ENCODE results near the gene TFR2. TPM values are rescaled to one million over a fixed set of nuclear protein-coding genes. Genes with fewer than 3 reads are reported as not detected.

TFR2 gene
- total RNA-seq, 2 donors from 2014 or later: 4.5 to 6.1 TPM

DNA sequence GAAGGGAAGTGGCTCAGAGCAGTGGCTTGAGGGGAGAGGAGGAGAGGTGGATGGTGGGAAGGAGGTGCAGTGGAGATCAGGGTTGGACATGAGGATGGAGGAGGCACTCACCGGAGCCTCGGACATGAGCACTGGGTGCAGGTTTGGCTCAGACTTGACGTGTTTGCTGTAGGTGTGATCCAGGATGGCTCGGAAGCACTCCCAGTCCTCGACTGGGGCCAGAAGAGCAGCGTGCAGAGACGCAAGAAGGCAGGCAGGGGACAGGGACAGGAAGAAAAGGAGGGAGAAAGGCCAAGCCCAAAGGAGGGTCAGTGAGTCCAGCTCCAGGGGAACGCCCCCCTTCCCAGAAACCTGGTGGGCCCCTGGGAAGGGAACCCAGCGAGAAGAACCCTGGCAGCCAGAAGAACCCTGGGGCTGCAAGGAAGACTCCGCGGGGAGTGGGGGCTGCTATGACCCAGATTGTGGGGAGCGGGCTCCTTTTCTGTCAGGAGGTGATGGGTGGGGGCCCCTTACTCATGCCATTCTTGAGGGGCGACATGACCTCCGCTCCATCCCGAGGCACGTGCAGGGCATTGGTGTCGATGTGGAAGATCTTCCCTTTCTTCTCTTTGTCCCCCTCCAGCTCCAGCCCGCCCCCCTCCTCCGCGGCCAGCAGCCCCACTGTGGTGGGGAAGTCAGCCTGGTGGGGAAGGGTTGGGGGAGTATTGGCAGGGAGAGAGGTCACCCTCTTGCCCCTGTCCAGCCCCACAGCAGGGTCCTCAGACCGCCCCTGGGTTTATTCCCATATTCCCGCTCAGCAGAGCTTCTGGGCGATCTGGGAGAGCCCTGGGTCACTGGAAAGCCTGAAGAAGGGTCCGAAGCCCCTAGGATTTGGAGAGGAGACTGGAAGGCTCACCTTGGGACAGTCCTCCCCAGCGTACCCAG lies 13.8 kb upstream of the TFR2 start:
- Mint-ChIP-seq H3K27ac (no peak overlapping the region), H3K4me1 (peaks cover 7% of the 10 kb centered on the region), H3K4me3 (no peak overlapping the region), H3K27me3 (peaks cover 48% of the 10 kb centered on the region), H3K36me3 (ENCODE audit: low read depth) (peaks cover 8% of the 10 kb centered on the region)
- DNase-seq (no peak), ATAC-seq (no peak)
- no peaks in the 10 kb centered on the region for H3K9me3 ChIP-seq (ENCODE audit: control insufficient read depth, low read length, poor library complexity, severe bottlenecking)

DNA sequence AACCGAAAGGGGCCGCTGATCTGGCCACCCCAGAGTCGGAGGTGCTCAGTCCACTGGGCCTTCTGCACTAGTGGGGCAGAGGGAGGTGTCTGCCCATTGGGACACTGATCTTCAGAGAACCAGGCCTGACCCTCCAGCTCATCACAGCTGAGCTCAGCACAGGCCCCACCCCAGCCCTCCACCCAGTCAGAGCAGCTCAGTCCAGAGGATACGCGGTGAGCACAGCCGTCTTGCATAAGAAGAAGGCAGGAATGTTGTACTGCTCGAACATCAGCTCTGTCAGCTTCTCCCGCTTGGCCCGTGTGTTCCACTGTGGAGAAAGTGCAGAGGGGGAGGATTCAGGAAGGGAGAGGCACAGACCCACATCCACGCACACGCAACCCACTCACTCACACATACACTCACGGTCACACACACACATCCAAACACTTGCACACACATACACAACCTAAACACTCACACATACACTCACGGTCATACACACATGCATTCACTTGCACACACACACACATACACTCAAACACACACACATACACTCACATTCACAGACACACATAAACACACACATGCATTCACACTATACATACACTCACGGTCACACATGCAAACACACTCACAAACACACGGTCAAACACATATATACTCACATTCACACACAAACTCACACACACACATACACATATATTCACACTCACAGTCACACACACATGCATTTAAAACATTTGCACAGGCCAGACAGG lies 8.6 kb upstream of the TFR2 start:
- H3K4me3 Mint-ChIP-seq: no peak overlapping the region
- H3K4me1 Mint-ChIP-seq: peaks cover 12% of the 10 kb centered on the region
- ATAC-seq: no peak
- H3K27me3 Mint-ChIP-seq: peaks cover 45% of the 10 kb centered on the region
- no peak for DNase-seq
- H3K36me3 Mint-ChIP-seq (ENCODE audit: low read depth): peaks cover 10% of the 10 kb centered on the region
- no peaks in the 10 kb centered on the region for H3K9me3 ChIP-seq (ENCODE audit: control insufficient read depth, low read length, poor library complexity, severe bottlenecking)
- H3K27ac Mint-ChIP-seq: no peak overlapping the region

DNA sequence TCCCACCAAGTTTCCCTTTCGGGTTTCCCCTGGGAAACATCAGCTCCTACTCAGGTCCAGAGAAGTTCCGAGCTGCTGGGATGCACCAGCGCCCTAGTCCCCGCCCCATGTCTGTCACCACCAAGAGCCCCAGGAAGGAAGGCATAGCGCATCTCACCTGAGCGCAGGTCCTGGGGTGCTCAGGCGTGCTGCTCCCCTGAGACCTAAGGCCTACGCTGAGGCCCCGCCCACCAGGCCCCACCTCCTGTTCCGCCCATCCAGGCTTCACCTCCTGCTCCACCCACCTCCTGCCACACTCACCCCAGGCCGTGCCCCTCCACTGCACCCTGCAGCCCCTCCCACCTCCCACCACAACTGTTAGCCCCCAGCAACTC lies 1.2 kb upstream of the TFR2 start:
- no peaks in the 10 kb centered on the region for H3K36me3 Mint-ChIP-seq (ENCODE audit: low read depth)
- peaks cover 7% of the 10 kb centered on the region for H3K4me1 Mint-ChIP-seq
- H3K4me3 Mint-ChIP-seq: no peak overlapping the region
- H3K27ac Mint-ChIP-seq: no peak overlapping the region
- ATAC-seq (peak; percentile 69), DNase-seq (no peak)
- H3K27me3 Mint-ChIP-seq: peaks cover 3% of the 10 kb centered on the region
- no peaks in the 10 kb centered on the region for H3K9me3 ChIP-seq (ENCODE audit: control insufficient read depth, low read length, poor library complexity, severe bottlenecking)

DNA sequence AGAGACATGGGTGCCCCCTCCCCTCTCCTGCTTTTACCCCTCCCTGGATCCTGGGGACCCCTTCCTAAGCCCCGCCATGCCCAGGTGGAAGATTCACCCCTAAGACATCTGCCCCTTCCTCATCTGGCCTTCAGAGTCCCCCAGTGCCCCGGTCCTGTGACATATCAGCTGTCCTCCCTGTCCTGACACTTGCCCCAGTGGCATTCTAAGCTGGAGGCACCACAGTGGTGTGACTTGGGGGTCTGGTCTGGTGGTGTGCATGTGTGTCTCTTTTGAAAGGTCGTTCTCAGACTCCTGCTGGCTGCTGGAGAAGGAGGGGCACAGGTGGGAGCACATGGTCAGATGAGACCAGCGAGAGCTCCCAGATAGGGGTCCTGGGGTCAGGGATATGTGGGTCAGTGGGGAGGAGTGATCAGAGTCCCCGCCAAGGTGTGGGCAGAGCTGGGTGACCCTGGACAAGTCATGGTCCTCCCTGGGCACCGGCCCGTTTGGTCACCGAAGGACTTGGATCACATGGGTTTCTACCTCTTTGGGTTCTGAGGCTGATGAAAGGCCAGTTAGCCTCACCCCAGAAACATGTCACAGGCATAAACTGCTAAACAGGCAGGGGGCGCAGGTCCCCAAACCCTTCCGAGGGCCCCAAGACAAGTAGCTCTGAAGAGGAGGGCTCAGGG lies 645 bp upstream of the TFR2 start:
- no peaks in the 10 kb centered on the region for H3K36me3 Mint-ChIP-seq (ENCODE audit: low read depth)
- no peak for DNase-seq
- no peaks in the 10 kb centered on the region for H3K9me3 ChIP-seq (ENCODE audit: control insufficient read depth, low read length, poor library complexity, severe bottlenecking)
- H3K4me1 Mint-ChIP-seq: peaks cover 7% of the 10 kb centered on the region
- H3K27me3 Mint-ChIP-seq: no peaks in the 10 kb centered on the region
- H3K4me3 Mint-ChIP-seq: no peak overlapping the region
- no peak for ATAC-seq
- H3K27ac Mint-ChIP-seq: no peak overlapping the region

DNA sequence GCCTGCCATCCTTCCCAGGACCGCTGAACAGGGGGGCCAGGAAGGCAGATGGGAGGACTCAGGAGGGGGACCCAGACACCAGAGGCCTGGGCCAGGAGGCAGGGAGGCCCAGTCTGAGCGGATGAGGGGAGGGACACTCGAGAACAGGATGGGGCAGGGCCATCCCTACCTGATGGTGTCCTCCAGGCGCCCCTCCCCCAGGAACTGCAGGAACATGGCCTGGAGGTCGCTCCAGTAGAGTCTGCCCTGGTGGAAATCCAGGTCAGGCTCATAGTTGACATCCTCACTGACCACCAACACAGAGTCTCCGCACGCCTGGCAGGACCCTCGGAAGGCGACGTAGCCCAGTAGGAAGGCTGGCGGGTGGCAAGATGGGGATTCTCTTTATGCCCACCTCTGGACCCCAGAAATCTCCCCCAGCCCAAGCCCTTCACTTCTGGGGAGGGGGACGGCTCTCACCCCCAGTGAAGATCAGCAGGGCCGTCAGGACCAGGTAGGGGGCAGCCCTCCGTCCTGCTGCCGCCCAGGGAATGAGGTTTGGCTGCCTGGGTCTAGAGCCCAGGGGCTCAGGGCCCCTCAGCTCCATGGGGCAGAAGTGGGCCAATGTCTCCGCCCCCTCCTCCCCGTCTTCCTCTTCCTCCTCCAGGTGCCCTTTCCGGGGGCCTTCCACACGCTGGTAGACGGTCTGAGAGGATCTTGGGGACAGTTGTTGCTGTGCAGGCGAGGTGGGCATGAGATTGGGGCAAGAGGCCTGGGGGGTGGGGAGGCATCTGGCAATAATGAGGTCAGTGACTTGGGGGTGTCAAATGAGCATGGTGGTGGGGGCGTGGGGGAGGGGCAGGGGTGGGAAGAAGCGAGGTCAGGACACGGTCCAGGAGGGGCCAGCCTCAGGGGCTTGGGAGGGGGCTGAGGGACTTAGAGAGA lies 573 bp downstream of the TFR2 start:
- H3K27ac Mint-ChIP-seq: no peak overlapping the region
- DNase-seq: no peak
- no peaks in the 10 kb centered on the region for H3K36me3 Mint-ChIP-seq (ENCODE audit: low read depth)
- no peaks in the 10 kb centered on the region for H3K27me3 Mint-ChIP-seq
- ATAC-seq: no peak
- H3K9me3 ChIP-seq (ENCODE audit: control insufficient read depth, low read length, poor library complexity, severe bottlenecking): no peaks in the 10 kb centered on the region
- peaks cover 7% of the 10 kb centered on the region for H3K4me1 Mint-ChIP-seq
- H3K4me3 Mint-ChIP-seq: no peak overlapping the region

DNA sequence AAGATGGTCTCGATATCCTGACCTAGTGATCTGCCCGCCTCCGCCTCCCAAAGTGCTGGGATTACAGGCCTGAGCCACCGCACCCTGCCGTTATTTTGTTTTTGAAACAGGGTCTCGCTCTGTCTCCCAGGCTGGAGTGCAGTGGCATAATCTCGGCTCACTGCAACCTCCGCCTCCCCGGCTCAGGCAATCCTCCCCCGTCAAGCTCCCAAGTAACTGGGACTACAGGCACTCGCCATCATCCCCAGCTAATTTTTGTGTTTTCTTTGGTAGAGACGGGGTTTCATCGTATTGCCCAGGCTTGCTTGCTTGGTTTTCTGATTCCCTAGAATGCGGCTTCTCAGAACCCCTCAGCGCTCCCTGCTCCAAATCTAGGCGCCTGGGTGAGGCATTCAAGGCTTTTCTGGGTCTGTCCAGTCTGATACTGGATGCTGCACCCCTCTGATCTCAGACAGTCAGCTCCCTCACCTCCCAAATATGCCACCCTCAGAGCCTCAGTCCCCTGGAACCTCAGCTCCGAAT lies 1.3 kb downstream of the TFR2 start:
- H3K4me3 Mint-ChIP-seq: no peak overlapping the region
- DNase-seq: no peak
- no peaks in the 10 kb centered on the region for H3K27me3 Mint-ChIP-seq
- no peak overlapping the region for H3K27ac Mint-ChIP-seq
- no peaks in the 10 kb centered on the region for H3K36me3 Mint-ChIP-seq (ENCODE audit: low read depth)
- peaks cover 4% of the 10 kb centered on the region for H3K4me1 Mint-ChIP-seq
- ATAC-seq: no peak
- no peaks in the 10 kb centered on the region for H3K9me3 ChIP-seq (ENCODE audit: control insufficient read depth, low read length, poor library complexity, severe bottlenecking)

DNA sequence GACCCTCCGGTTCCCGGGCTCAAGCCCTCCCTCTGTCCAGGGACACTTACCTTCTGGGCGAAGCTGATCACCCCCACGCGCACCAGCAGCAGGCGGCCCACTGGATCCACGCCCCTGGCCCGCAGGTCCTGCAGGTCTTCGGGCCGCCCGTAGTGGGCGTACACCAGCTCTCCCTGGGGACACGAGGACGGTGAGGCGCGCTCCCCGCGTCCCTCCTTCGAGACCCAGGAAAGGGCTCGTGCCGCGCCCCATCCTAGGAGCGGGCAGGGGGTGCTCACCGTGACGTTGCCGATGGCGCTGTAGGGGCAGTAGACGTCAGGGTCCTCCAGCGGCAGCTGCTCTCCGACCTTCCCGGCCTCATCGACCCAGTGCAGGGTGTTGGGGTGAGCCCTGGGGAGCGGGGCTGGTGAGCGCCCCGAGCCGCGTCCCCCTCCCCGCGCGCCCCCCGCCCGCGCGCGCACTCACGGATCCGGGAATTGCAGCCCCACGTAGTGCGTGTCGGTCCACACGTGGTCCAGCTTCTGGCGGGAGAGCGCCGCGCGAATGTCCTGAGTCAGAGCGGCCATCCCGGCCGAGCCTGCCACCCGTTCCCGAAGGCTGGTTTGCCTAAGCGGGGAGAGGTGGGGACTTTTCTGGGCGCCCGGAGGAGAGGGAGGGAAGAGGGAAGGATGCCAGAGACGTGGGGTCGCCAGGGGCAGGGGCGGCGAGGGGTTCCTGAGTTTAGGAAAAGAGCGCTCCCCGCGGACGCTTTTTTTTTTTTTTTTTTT lies 8.2 kb downstream of the TFR2 start:
- no peaks in the 10 kb centered on the region for H3K36me3 Mint-ChIP-seq (ENCODE audit: low read depth)
- ATAC-seq: peak; percentile 83
- DNase-seq: peak; percentile 46 to 56 (median 47)
- no peaks in the 10 kb centered on the region for H3K9me3 ChIP-seq (ENCODE audit: control insufficient read depth, low read length, poor library complexity, severe bottlenecking)
- peak overlapping the region; percentile 89 for H3K4me3 Mint-ChIP-seq
- H3K27me3 Mint-ChIP-seq: no peaks in the 10 kb centered on the region
- peaks cover 22% of the 10 kb centered on the region for H3K4me1 Mint-ChIP-seq
- peak overlapping the region; percentile 29 for H3K27ac Mint-ChIP-seq

DNA sequence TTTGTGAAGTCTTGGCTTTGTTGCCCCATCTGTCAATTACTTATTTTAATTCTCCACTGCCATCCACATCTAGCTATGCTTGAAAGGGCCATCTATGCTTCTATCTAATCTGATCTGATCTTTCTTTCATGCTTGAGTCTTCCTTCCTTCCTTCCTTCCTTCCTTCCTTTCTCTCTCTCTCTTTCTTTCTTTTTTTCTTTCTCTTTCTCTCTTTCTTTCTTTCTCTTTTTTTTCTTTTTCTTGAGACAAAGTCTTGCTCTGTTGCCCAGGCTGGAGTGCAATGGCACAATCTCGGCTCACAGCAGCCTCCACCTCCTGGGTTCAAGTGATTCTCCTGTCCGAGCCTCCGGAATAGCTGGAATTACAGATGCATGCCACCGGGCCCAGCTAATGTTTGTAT lies 11.3 kb downstream of the TFR2 start:
- ATAC-seq (no peak), DNase-seq (no peak)
- H3K9me3 ChIP-seq (ENCODE audit: control insufficient read depth, low read length, poor library complexity, severe bottlenecking): no peaks in the 10 kb centered on the region
- Mint-ChIP-seq H3K36me3 (ENCODE audit: low read depth) (no peaks in the 10 kb centered on the region), H3K27ac (peak overlapping the region; percentile 57), H3K27me3 (no peaks in the 10 kb centered on the region), H3K4me3 (peak overlapping the region; percentile 36), H3K4me1 (peaks cover 33% of the 10 kb centered on the region)

DNA sequence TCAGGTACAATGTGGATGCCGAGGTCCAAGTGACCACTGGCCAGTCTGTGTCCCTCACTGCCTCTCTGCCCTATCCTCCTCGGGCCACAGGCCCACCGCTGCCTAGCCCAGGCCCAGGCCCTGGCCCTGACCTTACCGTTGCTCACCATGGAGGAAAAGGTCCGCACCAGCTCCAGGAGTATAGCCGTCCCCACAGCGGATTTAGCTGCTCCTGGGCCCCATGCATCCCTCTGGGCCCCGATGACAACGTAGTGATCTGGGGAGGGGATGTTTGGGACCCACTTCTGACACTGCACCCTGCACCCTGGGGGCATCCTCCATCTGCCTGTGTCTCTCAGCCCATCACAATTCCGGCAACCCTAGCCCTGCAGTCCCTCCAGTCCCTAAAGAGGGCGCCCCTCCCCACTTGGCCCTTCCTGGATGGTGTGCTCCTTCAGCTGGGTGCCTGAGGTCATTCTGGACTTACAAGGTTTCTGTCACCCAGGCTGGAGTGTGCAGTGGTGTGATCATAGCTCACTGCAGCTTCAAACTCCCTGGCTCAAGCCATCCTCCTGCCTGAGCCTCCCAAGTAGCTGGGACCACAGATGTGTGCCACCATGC lies 12.1 kb downstream of the TFR2 start:
- Mint-ChIP-seq H3K4me3 (peak overlapping the region; percentile 31), H3K36me3 (ENCODE audit: low read depth) (no peaks in the 10 kb centered on the region), H3K27ac (peak overlapping the region; percentile 81), H3K4me1 (peaks cover 32% of the 10 kb centered on the region), H3K27me3 (no peaks in the 10 kb centered on the region)
- H3K9me3 ChIP-seq (ENCODE audit: control insufficient read depth, low read length, poor library complexity, severe bottlenecking): no peaks in the 10 kb centered on the region
- DNase-seq (no peak), ATAC-seq (no peak)

DNA sequence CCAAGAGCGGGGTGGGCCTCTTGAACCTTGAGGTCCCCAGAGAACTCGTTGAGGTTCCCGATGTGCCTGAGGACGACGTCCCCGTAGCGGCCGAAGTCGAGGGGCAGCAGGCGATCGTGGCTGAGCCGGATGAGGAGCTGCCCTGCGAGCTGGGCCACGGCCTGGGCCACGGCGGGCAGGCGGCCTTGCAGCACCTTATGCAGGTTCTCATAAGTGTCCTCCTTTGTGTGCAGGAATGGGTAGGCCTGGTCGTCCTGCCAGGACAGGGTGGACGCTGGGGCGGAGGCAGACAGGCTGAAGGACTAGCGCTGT lies 14.2 kb downstream of the TFR2 start:
- Mint-ChIP-seq H3K4me3 (no peak overlapping the region), H3K27me3 (no peaks in the 10 kb centered on the region), H3K4me1 (peaks cover 32% of the 10 kb centered on the region), H3K27ac (no peak overlapping the region), H3K36me3 (ENCODE audit: low read depth) (no peaks in the 10 kb centered on the region)
- no peaks in the 10 kb centered on the region for H3K9me3 ChIP-seq (ENCODE audit: control insufficient read depth, low read length, poor library complexity, severe bottlenecking)
- DNase-seq (no peak), ATAC-seq (no peak)

DNA sequence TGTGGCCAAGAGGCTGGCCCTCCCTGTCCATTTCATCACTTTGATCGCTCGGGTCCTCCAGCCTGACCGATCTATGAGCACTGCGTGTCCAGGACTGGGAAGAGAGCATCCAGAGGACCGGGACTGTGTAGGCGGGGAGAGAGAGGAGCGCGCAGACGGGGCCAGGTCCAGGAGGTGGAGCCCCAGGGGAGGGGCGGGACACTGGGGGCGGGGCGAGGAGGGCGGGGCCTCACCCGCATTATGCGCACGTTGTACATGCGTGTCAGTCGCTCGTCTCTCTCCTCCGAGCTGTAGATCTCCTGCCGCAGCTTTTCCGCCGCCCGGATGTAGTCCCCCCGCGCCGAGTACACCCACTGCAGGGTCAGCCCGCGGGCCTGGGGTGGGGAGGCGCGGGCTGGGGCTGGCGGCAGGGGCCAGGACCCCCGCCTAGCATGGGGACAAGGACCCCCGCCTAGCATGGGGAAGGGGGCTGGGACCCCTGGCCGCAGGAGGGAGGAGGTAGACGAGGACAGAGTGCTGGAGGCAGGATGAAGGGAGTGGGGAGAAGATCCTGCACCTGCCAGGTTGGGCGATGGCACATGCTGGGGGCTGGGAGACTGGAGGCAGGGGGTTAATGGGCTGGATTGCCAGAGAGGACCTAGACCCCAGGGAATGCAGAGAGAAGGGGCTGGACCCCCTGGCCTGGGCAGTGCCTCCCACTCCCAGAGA lies 14.7 kb downstream of the TFR2 start:
- H3K27me3 Mint-ChIP-seq: no peaks in the 10 kb centered on the region
- H3K9me3 ChIP-seq (ENCODE audit: control insufficient read depth, low read length, poor library complexity, severe bottlenecking): no peaks in the 10 kb centered on the region
- peaks cover 34% of the 10 kb centered on the region for H3K4me1 Mint-ChIP-seq
- peak; percentile 99 for ATAC-seq
- DNase-seq: peak; percentile 68 to 87 (median 80)
- H3K36me3 Mint-ChIP-seq (ENCODE audit: low read depth): peaks cover 4% of the 10 kb centered on the region
- peak overlapping the region; percentile 79 for H3K4me3 Mint-ChIP-seq
- no peak overlapping the region for H3K27ac Mint-ChIP-seq
